ENCODE results near the gene PLEKHA6.

- TF ChIP-seq, protein P1, sequence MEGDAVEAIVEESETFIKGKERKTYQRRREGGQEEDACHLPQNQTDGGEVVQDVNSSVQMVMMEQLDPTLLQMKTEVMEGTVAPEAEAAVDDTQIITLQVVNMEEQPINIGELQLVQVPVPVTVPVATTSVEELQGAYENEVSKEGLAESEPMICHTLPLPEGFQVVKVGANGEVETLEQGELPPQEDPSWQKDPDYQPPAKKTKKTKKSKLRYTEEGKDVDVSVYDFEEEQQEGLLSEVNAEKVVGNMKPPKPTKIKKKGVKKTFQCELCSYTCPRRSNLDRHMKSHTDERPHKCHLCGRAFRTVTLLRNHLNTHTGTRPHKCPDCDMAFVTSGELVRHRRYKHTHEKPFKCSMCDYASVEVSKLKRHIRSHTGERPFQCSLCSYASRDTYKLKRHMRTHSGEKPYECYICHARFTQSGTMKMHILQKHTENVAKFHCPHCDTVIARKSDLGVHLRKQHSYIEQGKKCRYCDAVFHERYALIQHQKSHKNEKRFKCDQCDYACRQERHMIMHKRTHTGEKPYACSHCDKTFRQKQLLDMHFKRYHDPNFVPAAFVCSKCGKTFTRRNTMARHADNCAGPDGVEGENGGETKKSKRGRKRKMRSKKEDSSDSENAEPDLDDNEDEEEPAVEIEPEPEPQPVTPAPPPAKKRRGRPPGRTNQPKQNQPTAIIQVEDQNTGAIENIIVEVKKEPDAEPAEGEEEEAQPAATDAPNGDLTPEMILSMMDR (IDR thresholded peaks at IDR 0.05) = no peak
- TF ChIP-seq POLR2A (IDR thresholded peaks at IDR 0.05) = no peak
These were observed 109.8 kb downstream of the PLEKHA6 start for GRCh38 chr1:204249736-204250427.
